Neutrophil (primary cell): Measurements from ENCODE around the gene NUP205.

Experiments
- H3K27ac ChIP-seq: fragments of 200-600 bp; sonication (generic); 2 replicates; pipeline ENCODE4 v1.5.1; 2016; ENCODE audit warnings: mild to moderate bottlenecking, moderate library complexity
- H3K27me3 ChIP-seq: fragments of 200-600 bp; sonication (generic); 2 replicates; pipeline ENCODE4 v1.6.0; 2016; ENCODE audit warnings: mild to moderate bottlenecking
- H3K36me3 ChIP-seq: fragments of 200-600 bp; sonication (generic); 2 replicates; pipeline ENCODE4 v1.5.1; 2017
- H3K4me1 ChIP-seq, 2 experiments: fragments of 200-600 bp in 1 of 2; sonication (generic) in 1 of 2; 1 replicate in 1 of 2; 2 replicates in 1 of 2; pipeline versions ENCODE4 v1.5.1 to v1.6.1; 2013 to 2016; ENCODE audit warnings: low read depth in 1 of 2, low read length in 1 of 2, mild to moderate bottlenecking in 1 of 2, moderate library complexity in 1 of 2; ENCODE audit not compliant: control insufficient read depth in 1 of 2, insufficient read depth in 1 of 2
- H3K4me3 ChIP-seq, 2 experiments: fragments of 200-600 bp in 1 of 2; sonication (generic) in 1 of 2; 1 replicate in 1 of 2; 2 replicates in 1 of 2; pipeline ENCODE4 v1.5.1; 2013 to 2016; ENCODE audit warnings: low read depth in 1 of 2, low read length in 1 of 2, mild to moderate bottlenecking in 1 of 2, moderate library complexity in 1 of 2
- H3K9me3 ChIP-seq: fragments of 200-600 bp; sonication (generic); 2 replicates; pipeline ENCODE4 v1.5.1; 2016
- TF ChIP-seq, protein P1 (sequence below): fragments of 200-600 bp; sonication (generic); IDR thresholded peaks from 2 replicates; pipeline ENCODE4 v1.5.1; 2016; ENCODE audit warnings: antibody characterized with exemption

NUP205 gene

DNA sequence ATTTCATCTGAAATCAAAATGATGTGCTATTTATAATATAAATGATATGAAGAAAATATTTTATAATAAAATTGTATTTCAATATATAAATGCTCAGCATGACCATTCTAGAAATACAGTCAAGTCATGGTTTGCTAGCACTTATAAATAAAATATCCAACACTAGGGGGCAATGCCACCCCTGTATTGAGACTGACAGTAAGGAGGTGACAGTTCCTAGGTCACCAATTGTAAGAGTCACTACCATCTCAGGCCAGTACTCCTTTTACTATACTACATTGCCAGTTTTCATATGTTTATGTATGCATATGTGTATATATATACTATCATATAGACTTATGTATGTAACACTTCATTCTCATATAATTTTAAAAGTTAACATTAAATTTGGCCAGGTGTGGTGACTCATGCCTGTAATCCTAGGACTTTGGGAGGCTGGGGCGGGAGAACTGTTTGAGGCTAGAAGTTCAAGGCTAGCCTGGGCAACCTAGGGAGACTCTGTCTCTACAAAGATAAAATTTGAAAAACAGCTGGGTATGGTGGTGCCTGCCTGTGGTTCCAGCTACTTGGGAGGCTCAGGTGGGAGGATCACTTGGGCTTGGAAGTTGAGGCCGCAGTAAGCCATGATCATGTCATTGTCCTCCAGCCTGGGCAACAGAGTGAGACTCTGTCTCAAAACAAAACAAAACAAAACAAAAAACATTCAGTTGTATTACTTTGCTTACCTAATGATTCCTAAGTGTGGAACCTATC lies 45.4 kb upstream of the NUP205 start:
- TF ChIP-seq, protein P1, sequence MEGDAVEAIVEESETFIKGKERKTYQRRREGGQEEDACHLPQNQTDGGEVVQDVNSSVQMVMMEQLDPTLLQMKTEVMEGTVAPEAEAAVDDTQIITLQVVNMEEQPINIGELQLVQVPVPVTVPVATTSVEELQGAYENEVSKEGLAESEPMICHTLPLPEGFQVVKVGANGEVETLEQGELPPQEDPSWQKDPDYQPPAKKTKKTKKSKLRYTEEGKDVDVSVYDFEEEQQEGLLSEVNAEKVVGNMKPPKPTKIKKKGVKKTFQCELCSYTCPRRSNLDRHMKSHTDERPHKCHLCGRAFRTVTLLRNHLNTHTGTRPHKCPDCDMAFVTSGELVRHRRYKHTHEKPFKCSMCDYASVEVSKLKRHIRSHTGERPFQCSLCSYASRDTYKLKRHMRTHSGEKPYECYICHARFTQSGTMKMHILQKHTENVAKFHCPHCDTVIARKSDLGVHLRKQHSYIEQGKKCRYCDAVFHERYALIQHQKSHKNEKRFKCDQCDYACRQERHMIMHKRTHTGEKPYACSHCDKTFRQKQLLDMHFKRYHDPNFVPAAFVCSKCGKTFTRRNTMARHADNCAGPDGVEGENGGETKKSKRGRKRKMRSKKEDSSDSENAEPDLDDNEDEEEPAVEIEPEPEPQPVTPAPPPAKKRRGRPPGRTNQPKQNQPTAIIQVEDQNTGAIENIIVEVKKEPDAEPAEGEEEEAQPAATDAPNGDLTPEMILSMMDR: no peak
- H3K36me3 ChIP-seq: no peaks in the 10 kb centered on the region
- peaks cover 22 to 25% of the 10 kb centered on the region in 2 experiments for H3K4me1 ChIP-seq
- no peak overlapping the region for H3K4me3 ChIP-seq
- no peaks in the 10 kb centered on the region for H3K27me3 ChIP-seq
- no peaks in the 10 kb centered on the region for H3K9me3 ChIP-seq
- no peak overlapping the region for H3K27ac ChIP-seq

DNA sequence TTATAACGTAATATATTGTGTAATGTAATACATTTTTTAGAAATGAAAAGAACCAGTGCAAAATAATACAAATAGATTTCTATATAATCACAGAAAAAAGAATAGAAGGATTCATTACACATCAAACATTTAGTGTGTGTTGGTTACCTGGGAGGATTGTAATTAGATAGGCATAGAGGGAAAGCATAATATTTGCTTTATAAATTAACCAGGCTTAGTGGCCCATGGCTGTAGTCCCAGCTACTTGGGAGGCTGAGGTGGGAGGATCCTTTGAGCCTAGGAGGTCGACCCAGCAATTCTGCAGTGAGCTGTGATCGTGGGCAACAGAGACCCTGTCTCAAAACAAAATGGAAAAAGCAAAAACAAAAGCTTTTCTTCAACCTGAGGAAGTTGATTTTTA lies 42.9 kb upstream of the NUP205 start:
- Histone ChIP-seq H3K36me3 (no peaks in the 10 kb centered on the region), H3K27ac (no peak overlapping the region), H3K4me3 (no peak overlapping the region), H3K9me3 (no peaks in the 10 kb centered on the region), H3K27me3 (no peaks in the 10 kb centered on the region), H3K4me1 (peaks cover 7 to 10% of the 10 kb centered on the region in 2 experiments)
- TF ChIP-seq, protein P1: no peak

DNA sequence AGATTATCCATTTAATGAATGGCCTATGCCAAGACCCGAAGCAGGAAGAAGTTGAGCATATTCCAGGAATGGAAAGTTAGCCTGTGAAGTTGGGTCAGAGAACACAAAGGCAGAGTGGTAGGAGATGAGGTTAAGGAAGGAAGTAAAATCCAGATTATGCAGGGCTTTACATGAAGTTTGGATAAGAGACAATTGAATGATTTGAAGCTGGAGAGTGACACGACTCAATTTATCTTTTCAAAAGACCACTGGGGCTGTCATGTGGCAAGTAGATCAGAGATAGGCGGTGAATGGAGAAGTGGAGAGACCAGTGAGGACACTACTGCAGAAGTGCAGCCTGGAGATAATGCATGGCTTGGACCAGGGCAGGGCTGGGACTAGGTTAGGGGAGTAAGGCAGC lies 40.7 kb upstream of the NUP205 start:
- no peaks in the 10 kb centered on the region for H3K4me1 ChIP-seq
- no peak overlapping the region for H3K4me3 ChIP-seq
- H3K27me3 ChIP-seq: no peaks in the 10 kb centered on the region
- TF ChIP-seq, protein P1: no peak
- no peaks in the 10 kb centered on the region for H3K9me3 ChIP-seq
- H3K27ac ChIP-seq: no peak overlapping the region
- no peaks in the 10 kb centered on the region for H3K36me3 ChIP-seq

- H3K27ac ChIP-seq: no peak overlapping the region
- no peak overlapping the region for H3K4me3 ChIP-seq
- H3K4me1 ChIP-seq: no peaks in the 10 kb centered on the region
- TF ChIP-seq, protein P1: no peak
- H3K27me3 ChIP-seq: no peaks in the 10 kb centered on the region
- no peaks in the 10 kb centered on the region for H3K36me3 ChIP-seq
- H3K9me3 ChIP-seq: no peaks in the 10 kb centered on the region
These were observed 39.0 kb upstream of the NUP205 start for GRCh38 chr7:135518748-135519147.

DNA sequence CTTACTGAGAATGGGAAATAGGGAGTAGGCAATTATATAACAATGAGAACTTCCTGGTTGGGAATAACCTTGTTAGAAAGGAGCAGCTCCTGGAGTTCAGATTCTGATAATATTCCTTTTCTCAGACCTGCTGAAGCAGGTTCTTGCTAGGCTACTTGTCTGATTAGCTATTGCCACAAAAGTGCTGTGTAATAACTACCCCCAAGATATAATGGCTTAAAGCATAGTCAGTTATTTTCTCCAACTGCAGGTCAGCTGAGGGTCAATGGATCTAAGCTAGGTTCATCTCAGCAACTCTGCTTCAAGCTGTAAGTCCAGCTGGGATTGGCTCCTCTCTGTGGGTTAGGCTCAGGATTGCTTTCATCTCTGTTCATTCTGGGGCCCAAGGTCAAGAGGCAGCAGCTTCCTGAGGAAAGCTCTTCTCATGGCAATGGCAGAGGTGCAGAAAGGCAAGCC lies 38.5 kb upstream of the NUP205 start:
- Histone ChIP-seq H3K27ac (no peak overlapping the region), H3K36me3 (no peaks in the 10 kb centered on the region), H3K4me3 (no peak overlapping the region), H3K27me3 (no peaks in the 10 kb centered on the region), H3K9me3 (no peaks in the 10 kb centered on the region), H3K4me1 (no peaks in the 10 kb centered on the region)
- TF ChIP-seq, protein P1: no peak
